GM23248 (cell line): ENCODE results near the gene ZNRD2. TPM values are rescaled to one million over a fixed set of nuclear protein-coding genes. Genes with fewer than 3 reads are reported as not detected.

ENCODE experiments used
- DNase-seq: peaks from one replicate; pipeline ENCODE4 v3.0.0-alpha.2; 2015
- H2AFZ ChIP-seq: fragments of 200-600 bp; sonication (generic); 2 replicates; pipeline ENCODE4 v1.6.1; 2016; ENCODE audit warnings: antibody characterized with exemption
- H3F3A ChIP-seq: fragments of 200-600 bp; sonication (generic); 2 replicates; pipeline ENCODE4 v1.6.1; 2016; ENCODE audit warnings: mild to moderate bottlenecking, antibody characterized with exemption, mixed run types; ENCODE audit not compliant: insufficient read depth
- H3K27ac ChIP-seq: fragments of 200-600 bp; sonication (generic); 2 replicates; pipeline ENCODE4 v1.5.1; 2016; ENCODE audit warnings: mild to moderate bottlenecking
- H3K27me3 ChIP-seq: fragments of 200-600 bp; sonication (generic); replicated peaks from 2 replicates; pipeline ENCODE4 v1.6.1; 2016; ENCODE audit warnings: mild to moderate bottlenecking; ENCODE audit not compliant: insufficient read depth
- H3K36me3 ChIP-seq: fragments of 200-600 bp; sonication (generic); 2 replicates; pipeline ENCODE4 v1.6.1; 2016; ENCODE audit warnings: low read depth, mild to moderate bottlenecking
- H3K4me1 ChIP-seq: fragments of 200-600 bp; sonication (generic); 2 replicates; pipeline ENCODE4 v1.6.1; 2016; ENCODE audit warnings: mild to moderate bottlenecking; ENCODE audit not compliant: insufficient read depth
- H3K4me2 ChIP-seq: fragments of 200-600 bp; sonication (generic); one replicate; pipeline ENCODE4 v1.6.1; 2016; ENCODE audit warnings: mild to moderate bottlenecking; ENCODE audit not compliant: unreplicated experiment
- H3K4me3 ChIP-seq: fragments of 200-600 bp; sonication (generic); 2 replicates; pipeline ENCODE4 v1.5.1; 2016; ENCODE audit warnings: mild to moderate bottlenecking
- H3K79me2 ChIP-seq: fragments of 200-600 bp; sonication (generic); 2 replicates; pipeline ENCODE4 v1.6.1; 2016; ENCODE audit warnings: mild to moderate bottlenecking; ENCODE audit not compliant: insufficient read depth
- H3K9ac ChIP-seq: fragments of 200-600 bp; sonication (generic); 2 replicates; pipeline ENCODE4 v1.6.1; 2016; ENCODE audit warnings: mild to moderate bottlenecking
- H3K9me2 ChIP-seq: fragments of 200-600 bp; sonication (generic); 2 replicates; pipeline ENCODE4 v1.6.1; 2016; ENCODE audit warnings: mixed run types, mild to moderate bottlenecking, moderate library complexity; ENCODE audit not compliant: insufficient read depth
- H3K9me3 ChIP-seq: fragments of 200-600 bp; sonication (generic); one replicate; pipeline ENCODE4 v1.6.1; 2017; ENCODE audit warnings: low read depth
- H4K20me1 ChIP-seq: fragments of 200-600 bp; sonication (generic); 2 replicates; pipeline ENCODE4 v1.6.0; 2016; ENCODE audit not compliant: insufficient read depth
- EZH2 ChIP-seq: fragments of 200-600 bp; sonication (generic); IDR thresholded peaks from 2 replicates; pipeline ENCODE4 v1.6.1; 2018; ENCODE audit warnings: antibody characterized with exemption, mild to moderate bottlenecking; ENCODE audit not compliant: insufficient read depth, poor library complexity, severe bottlenecking
- EZH2phosphoT487 ChIP-seq: fragments of 200-600 bp; sonication (generic); IDR thresholded peaks from 2 replicates; pipeline ENCODE4 v1.6.1; 2018; ENCODE audit warnings: antibody characterized with exemption, moderate library complexity, mild to moderate bottlenecking, low read depth; ENCODE audit not compliant: insufficient read depth
- WGBS, 2 experiments: methylation state at CpG; one replicate each; pipeline ENCODE4 v1.1.6; 2015 to 2017; ENCODE audit warnings: low lambda C conversion rate in 2 of 2, low coverage in 1 of 2; ENCODE audit errors: missing lambda C conversion rate in 2 of 2; 5-methylcytosine and 5-hydroxymethylcytosine counted together
- in situ Hi-C: fragments of 300-500 bp; cut with MboI; formaldehyde crosslinking; loops from 2 replicates; pipeline ENCODE4 v1.15.0; 2020
- polyA plus RNA-seq: library from polyadenylated mRNA; unstranded; fragments of >200 nt; fragmentation: Nextera tagmentation; extraction: Ambion mirVana; gene quantifications from 2 replicates; pipeline ENCODE4 v1.2.1, GENCODE V29; 2016
- total RNA-seq: library from RNA; depleted of rRNA; stranded (reverse); fragments of >200 nt; shearing (Covaris generic); gene quantifications from 2 replicates; pipeline ENCODE4 v1.2.3, GENCODE V29; 2014

Gene ZNRD2
- total and polyA plus RNA-seq, 2 experiments from 2014 or later: 54.5 to 74.9 TPM

GRCh38 chr11:65551572-65552387 is 18.5 kb upstream of the ZNRD2 start:
- no peak overlapping the region for H3K4me2 ChIP-seq
- H4K20me1 ChIP-seq: no peaks in the 10 kb centered on the region
- no peak overlapping the region for H3K4me3 ChIP-seq
- in situ Hi-C loops: no loop called here
- TF ChIP-seq EZH2 (no peak), EZH2phosphoT487 (no peak)
- no peaks in the 10 kb centered on the region for H3K27me3 ChIP-seq
- H3K27ac ChIP-seq: no peak overlapping the region
- H3K9me2 ChIP-seq: no peaks in the 10 kb centered on the region
- DNase-seq: peak; percentile 41
- 83 to 85% methylated on average over 16 to 17 of the region's 17 CpGs for WGBS, 2 experiments
- H3F3A ChIP-seq: peaks cover 9% of the 10 kb centered on the region
- H2AFZ ChIP-seq: no peak overlapping the region
- peaks cover 14% of the 10 kb centered on the region; the same call in 1 of the 2 replicates for H3K36me3 ChIP-seq
- no peak overlapping the region for H3K9ac ChIP-seq
- H3K4me1 ChIP-seq: peaks cover 19% of the 10 kb centered on the region
- H3K79me2 ChIP-seq: peaks cover 26% of the 10 kb centered on the region
- no peaks in the 10 kb centered on the region for H3K9me3 ChIP-seq

- Histone ChIP-seq H2AFZ (no peak overlapping the region), H3K9ac (no peak overlapping the region), H3K27me3 (no peaks in the 10 kb centered on the region), H3K9me3 (no peaks in the 10 kb centered on the region), H4K20me1 (no peaks in the 10 kb centered on the region), H3K4me3 (no peak overlapping the region), H3K4me2 (no peak overlapping the region), H3K27ac (no peak overlapping the region), H3K9me2 (no peaks in the 10 kb centered on the region), H3K4me1 (peaks cover 20% of the 10 kb centered on the region), H3K36me3 (peaks cover 14% of the 10 kb centered on the region; the same call in 1 of the 2 replicates), H3F3A (peaks cover 14% of the 10 kb centered on the region), H3K79me2 (peaks cover 33% of the 10 kb centered on the region)
- no peak for DNase-seq
- in situ Hi-C loops: no loop called here
- TF ChIP-seq EZH2phosphoT487: no peak
- no peak for TF ChIP-seq EZH2
- 82 to 86% methylated on average over 9 of the region's 9 CpGs for WGBS, 2 experiments
Measured at GRCh38 chr11:65552388-65552951, 17.8 kb upstream of the ZNRD2 start.

- Histone ChIP-seq H3K27ac (no peak overlapping the region), H3K79me2 (peaks cover 34% of the 10 kb centered on the region), H3K36me3 (peaks cover 14% of the 10 kb centered on the region; the same call in 1 of the 2 replicates), H3K4me2 (no peak overlapping the region), H2AFZ (no peak overlapping the region), H3K4me1 (peaks cover 20% of the 10 kb centered on the region), H3K4me3 (no peak overlapping the region), H3K9me2 (no peaks in the 10 kb centered on the region), H3K27me3 (no peaks in the 10 kb centered on the region), H3F3A (peaks cover 14% of the 10 kb centered on the region), H3K9ac (no peak overlapping the region), H3K9me3 (no peaks in the 10 kb centered on the region), H4K20me1 (no peaks in the 10 kb centered on the region)
- TF ChIP-seq EZH2phosphoT487 (no peak), EZH2 (no peak)
- 79 to 87% methylated on average over 7 to 31 of the region's 37 CpGs for WGBS, 2 experiments
- in situ Hi-C loops: no loop called here
- no peak for DNase-seq
Measured at GRCh38 chr11:65553301-65554001, 16.8 kb upstream of the ZNRD2 start.

DNA sequence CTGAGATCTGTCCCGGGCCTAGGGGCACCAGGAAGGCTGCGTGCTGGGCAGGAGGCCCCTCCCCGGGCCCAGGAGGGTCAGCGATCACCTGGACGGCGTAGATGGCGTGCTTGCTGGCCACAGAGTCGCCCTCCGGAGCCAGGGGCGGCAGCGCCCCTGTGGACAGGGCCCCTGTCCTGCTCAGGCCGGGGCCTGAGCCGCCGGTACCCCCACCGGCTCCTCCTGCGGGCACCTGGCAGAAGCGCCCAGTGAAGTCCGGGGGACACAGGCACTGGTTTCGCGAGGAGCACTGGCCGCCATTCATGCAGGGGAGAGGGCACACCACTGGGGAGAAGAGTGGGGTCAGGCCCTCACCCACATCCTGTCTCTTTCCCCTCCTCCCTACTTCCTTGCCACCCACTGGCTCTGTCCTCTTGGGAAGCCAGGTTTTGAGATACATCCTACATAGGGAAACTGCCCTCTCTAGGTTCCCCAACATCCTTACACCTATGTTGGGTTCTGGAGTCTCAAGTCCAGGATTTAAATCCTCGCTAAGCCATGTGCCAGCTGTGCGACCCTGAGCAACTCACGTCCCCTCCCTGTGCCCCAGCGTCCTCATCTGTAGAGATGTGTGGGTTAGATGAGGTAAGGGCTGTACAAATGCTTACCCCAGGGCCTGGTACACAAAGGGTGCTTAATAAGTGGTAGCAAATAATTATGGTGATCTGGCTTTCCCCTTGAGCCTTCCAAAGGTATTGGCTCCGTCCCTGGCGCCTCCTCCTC is 16.0 kb upstream of the ZNRD2 start:
- Histone ChIP-seq H4K20me1 (no peaks in the 10 kb centered on the region), H3K4me3 (no peak overlapping the region), H3K9ac (no peak overlapping the region), H3K9me2 (no peaks in the 10 kb centered on the region), H3K36me3 (peaks cover 10% of the 10 kb centered on the region; the same call in 1 of the 2 replicates), H3F3A (peaks cover 18% of the 10 kb centered on the region), H3K27ac (no peak overlapping the region), H3K27me3 (no peaks in the 10 kb centered on the region), H2AFZ (no peak overlapping the region), H3K9me3 (no peaks in the 10 kb centered on the region), H3K79me2 (peaks cover 34% of the 10 kb centered on the region), H3K4me1 (peaks cover 27% of the 10 kb centered on the region), H3K4me2 (no peak overlapping the region)
- TF ChIP-seq EZH2 (no peak), EZH2phosphoT487 (no peak)
- no peak for DNase-seq
- in situ Hi-C loops: no loop called here
- 89 to 92% methylated on average over 23 to 26 of the region's 27 CpGs for WGBS, 2 experiments
